DMS53 treated with DMSO at 0.1 percent for 48 hours (cell line): ENCODE measurements around the gene SDC3.

Source experiments
- DNase-seq: peaks from one replicate; lab custom pipeline; 2025; ENCODE audit not compliant: unreplicated experiment; lab: John Stamatoyannopoulos, UW

The SDC3 gene

GRCh38 chr1:30823969-30824735 lies 84.4 kb downstream of the SDC3 start:
- peak; percentile 97 for DNase-seq

GRCh38 chr1:30823627-30823968 lies 85.0 kb downstream of the SDC3 start:
- no peak for DNase-seq

GRCh38 chr1:30822966-30823581 lies 85.5 kb downstream of the SDC3 start:
- no peak for DNase-seq

DNA sequence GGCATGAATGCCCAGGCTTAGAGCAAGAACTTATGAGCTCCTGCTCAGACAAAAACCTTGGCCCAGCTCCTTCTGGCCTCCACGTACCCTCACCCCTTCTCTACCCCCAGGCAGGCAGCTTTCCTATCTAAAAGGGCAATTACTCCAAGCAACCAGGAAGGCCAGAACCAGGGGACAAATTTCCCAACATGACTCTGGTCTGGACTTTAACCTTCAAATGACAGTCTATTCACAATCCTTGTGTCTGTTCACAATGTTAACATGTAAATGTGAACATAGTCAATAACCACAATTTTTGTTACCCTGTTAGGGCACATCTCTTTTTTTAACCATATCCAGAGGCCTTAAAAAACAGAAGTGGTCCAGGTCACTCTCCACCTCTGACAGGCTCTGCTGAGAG lies 86.6 kb downstream of the SDC3 start:
- DNase-seq, result no peak

- DNase-seq, result no peak
These were observed 88.3 kb downstream of the SDC3 start for GRCh38 chr1:30820299-30820698.
